HG03175 (cell line): Measurements from ENCODE around the gene CAPN3.

Source experiments
- ATAC-seq: cut with Tn5 transposase; IDR thresholded peaks from one replicate; pipeline ENCODE4 v1.9.1; 2021; ENCODE audit warnings: mild to moderate bottlenecking, moderate library complexity; ENCODE audit not compliant: unreplicated experiment

CAPN3 gene

DNA sequence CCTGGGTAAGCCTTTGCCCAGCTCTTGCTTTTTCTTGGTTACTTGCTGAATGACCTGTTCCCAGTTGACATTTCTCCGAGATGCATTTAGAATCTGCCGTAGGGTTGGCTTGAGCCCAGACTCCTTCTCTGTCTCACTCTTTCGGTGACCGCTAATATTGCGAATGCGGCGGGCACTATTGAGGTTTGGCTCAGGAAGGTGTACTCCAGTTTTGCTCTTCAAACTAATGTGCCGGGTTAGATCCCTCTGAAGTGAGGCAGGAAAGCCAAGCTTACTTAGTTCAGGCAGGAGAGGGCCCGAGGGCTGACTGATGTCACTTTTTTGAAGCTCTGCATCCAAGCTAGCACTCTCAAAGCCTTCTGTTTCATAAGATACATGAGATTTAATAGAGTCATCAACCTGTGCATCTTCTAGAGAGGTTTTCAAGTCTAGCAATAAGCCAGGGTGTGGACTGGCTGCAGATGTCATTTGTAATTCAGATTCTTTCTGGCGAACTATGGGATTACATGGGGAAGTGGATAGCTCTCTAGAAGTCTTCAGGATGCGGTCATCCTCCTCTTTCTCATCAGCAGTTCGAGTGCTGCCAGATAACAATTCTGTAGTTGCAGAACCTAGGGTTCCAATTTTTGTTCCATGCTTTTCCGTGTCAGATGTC, 90.6 kb downstream of the CAPN3 start:
- no peak for ATAC-seq

DNA sequence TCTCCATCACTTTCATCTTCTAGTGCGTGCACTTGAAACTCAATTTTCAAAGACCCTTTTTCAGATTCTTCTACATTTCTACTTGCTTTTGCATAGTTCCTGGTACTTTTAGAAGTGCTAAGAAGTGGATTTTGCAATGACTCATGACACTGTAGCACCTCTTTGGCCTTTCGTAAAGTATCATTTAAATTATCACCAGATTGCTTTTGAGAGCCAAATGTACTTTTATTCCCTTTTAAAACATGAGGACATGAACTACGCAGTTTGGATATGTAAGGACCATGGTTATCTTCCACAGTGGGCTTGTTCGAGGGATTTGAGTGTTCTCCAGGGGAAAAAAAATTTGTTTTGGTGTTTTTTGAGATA, 91.1 kb downstream of the CAPN3 start:
- ATAC-seq, result no peak

- no peak for ATAC-seq
Observed at GRCh38 chr15:42453826-42454225, 94.5 kb downstream of the CAPN3 start.

DNA sequence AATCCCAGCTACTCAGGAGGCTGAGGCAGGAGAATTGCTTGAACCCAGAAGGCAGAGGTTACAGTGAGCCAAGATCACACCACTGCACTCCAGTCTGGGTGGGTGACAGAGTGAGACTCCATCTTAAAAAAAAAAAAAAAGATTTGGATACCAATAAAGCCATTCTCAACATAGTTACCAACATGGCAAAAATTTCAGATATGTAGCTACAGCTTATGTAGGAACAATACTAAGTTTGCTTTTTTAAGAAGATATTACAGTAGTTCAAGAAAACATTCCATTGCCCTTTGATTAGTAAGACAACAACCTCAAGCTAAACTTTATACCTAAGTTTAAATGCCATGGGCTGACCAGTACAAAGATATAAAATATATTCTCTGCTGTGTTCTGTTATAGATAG, 97.2 kb downstream of the CAPN3 start:
- no peak for ATAC-seq

- ATAC-seq, result no peak
Observed at GRCh38 chr15:42456971-42457370, 97.7 kb downstream of the CAPN3 start.

DNA sequence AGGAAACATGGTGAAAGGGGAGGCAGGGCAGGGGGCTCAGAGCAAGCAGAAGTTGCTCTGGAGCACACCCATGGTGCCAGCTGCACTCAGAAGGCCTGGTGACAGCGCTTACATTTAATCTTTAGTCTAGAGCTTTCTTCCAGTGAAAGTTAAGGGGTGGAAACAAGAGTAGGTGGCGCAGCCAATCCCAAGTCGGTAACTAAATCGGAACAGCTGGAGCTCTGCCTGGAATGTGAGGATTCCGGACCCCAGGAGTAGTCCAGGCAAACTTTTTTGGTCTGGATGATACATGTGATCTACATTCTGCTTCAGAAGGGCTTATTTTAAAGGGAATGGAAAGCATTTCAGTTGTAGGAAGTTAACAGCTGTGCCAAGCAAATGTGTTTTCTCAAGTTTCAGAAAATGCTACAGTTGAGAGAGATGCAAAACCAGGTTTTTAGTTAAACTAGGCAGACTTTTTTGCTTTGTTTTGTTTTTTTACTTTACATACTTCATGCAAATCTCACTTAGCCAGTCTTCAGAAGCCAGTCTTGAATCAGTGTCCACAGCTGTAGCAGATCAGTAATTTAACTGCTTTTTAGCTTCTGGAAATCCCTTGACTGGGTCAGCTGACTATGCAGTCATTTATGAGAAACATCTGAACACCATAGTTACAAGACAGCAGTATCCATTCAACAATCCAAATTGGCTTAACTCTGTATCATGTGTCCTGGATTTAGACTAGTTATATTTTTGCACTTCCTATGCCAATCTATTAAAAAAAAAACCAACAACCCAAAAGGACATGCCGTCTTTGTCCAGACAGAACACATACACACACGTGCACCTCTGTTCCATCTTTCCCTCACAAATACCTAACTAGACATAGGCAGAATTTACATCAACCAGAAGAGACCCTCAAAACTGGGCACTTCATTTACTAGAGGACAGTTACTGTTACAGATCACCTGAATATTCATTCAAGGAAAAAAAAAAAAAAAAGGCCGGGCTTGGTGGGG, 98.4 kb downstream of the CAPN3 start:
- no peak for ATAC-seq

- ATAC-seq, result no peak
Observed at GRCh38 chr15:42461261-42461660, 102.0 kb downstream of the CAPN3 start.
